Kidney epithelial cell (primary cell): Measurements from ENCODE around the gene IL36B. TPM values are rescaled to one million over a fixed set of nuclear protein-coding genes. Genes with fewer than 3 reads are reported as not detected.

Experiments used
- DNase-seq: peaks from one replicate; pipeline ENCODE4 v3.0.0-alpha.2; 2010; ENCODE audit warnings: low read depth
- H3K27me3 ChIP-seq: 2 replicates; pipeline ENCODE4 v1.6.0; 2011; ENCODE audit warnings: low read length; ENCODE audit not compliant: control insufficient read depth, insufficient read depth
- H3K36me3 ChIP-seq: 2 replicates; pipeline ENCODE4 v1.5.1; 2011; ENCODE audit warnings: low read length; ENCODE audit not compliant: control insufficient read depth, insufficient read depth
- H3K4me3 ChIP-seq: 2 replicates; pipeline ENCODE4 v1.5.1; 2011; ENCODE audit warnings: low read depth, mild to moderate bottlenecking, control low read depth, low read length
- CTCF ChIP-seq: IDR thresholded peaks from 2 replicates; pipeline ENCODE4 v1.5.1; 2011; ENCODE audit warnings: mild to moderate bottlenecking, moderate library complexity, low read length, control low read depth, inconsistent platforms; ENCODE audit not compliant: insufficient read depth, poor library complexity, severe bottlenecking
- total RNA-seq: library from RNA; depleted of rRNA; stranded (reverse); fragments of >200 nt; gene quantifications from 2 replicates; pipeline ENCODE4 v1.2.3, GENCODE V29; 2015

IL36B gene
- total RNA-seq, 1 donor from 2014 or later: not detected

- DNase-seq: no peak
- Histone ChIP-seq H3K27me3 (no peaks in the 10 kb centered on the region), H3K36me3 (no peaks in the 10 kb centered on the region), H3K4me3 (no peak within 1 kb of the TSS)
- no peak for TF ChIP-seq CTCF
Observed at GRCh38 chr2:113005030-113005509, 47.6 kb downstream of the IL36B start, which contains the start of gene IL36A. Gene IL36A (plus strand): TSS chr2:113005459. CDS start chr2:113005872, 413 bp downstream.

- Histone ChIP-seq H3K27me3 (no peaks in the 10 kb centered on the region), H3K36me3 (no peaks in the 10 kb centered on the region), H3K4me3 (no peak overlapping the region)
- TF ChIP-seq CTCF: no peak
- no peak for DNase-seq
Observed at GRCh38 chr2:113002677-113003076, 50.0 kb downstream of the IL36B start.

GRCh38 chr2:113000436-113000835, 52.2 kb downstream of the IL36B start:
- no peak for DNase-seq
- TF ChIP-seq CTCF: no peak
- no peaks in the 10 kb centered on the region for H3K36me3 ChIP-seq

GRCh38 chr2:112997151-112997550, 55.5 kb downstream of the IL36B start:
- Histone ChIP-seq H3K36me3 (no peaks in the 10 kb centered on the region), H3K27me3 (no peaks in the 10 kb centered on the region), H3K4me3 (no peak overlapping the region)
- TF ChIP-seq CTCF: no peak
- no peak for DNase-seq

More at GRCh38 chr2:113000436-113000835, 52.2 kb downstream of the IL36B start:
- no peaks in the 10 kb centered on the region for H3K27me3 ChIP-seq
- H3K4me3 ChIP-seq: no peak overlapping the region

- no peak for TF ChIP-seq CTCF
- no peak overlapping the region for H3K4me3 ChIP-seq
Observed at GRCh38 chr2:112996635-112997034, 56.0 kb downstream of the IL36B start.

GRCh38 chr2:112995346-112995920, 57.2 kb downstream of the IL36B start:
- Histone ChIP-seq H3K27me3 (no peaks in the 10 kb centered on the region), H3K36me3 (no peaks in the 10 kb centered on the region), H3K4me3 (no peak overlapping the region)
- no peak for TF ChIP-seq CTCF
- no peak for DNase-seq

More at GRCh38 chr2:112996635-112997034, 56.0 kb downstream of the IL36B start:
- Histone ChIP-seq H3K27me3 (no peaks in the 10 kb centered on the region), H3K36me3 (no peaks in the 10 kb centered on the region)
- no peak for DNase-seq
